Type B pancreatic cell (in vitro differentiated cells): ENCODE results near the gene FAM170B. TPM values are rescaled to one million over a fixed set of nuclear protein-coding genes. Genes with fewer than 3 reads are reported as not detected.

Source experiments
- DNase-seq: peaks from one replicate; pipeline ENCODE4 v3.0.0; 2021; ENCODE audit warnings: mixed read lengths; ENCODE audit not compliant: unreplicated experiment; ENCODE audit errors: extremely low spot score
- H3K27ac Mint-ChIP-seq: 2 replicates; pipeline ENCODE4 v1.8.0; 2021; ENCODE audit warnings: mild to moderate bottlenecking, mixed read lengths
- H3K27me3 Mint-ChIP-seq: 2 replicates; pipeline ENCODE4 v1.8.0; 2021; ENCODE audit warnings: mixed read lengths
- H3K36me3 Mint-ChIP-seq: 2 replicates; pipeline ENCODE4 v1.8.0; 2021; ENCODE audit warnings: mixed read lengths
- H3K4me1 Mint-ChIP-seq: one replicate; pipeline ENCODE4 v1.8.0; 2021; ENCODE audit warnings: mixed read lengths; ENCODE audit not compliant: unreplicated experiment
- H3K4me3 Mint-ChIP-seq: 2 replicates; pipeline ENCODE4 v1.8.0; 2021; ENCODE audit warnings: mild to moderate bottlenecking, mixed read lengths
- H3K9me3 Mint-ChIP-seq: 2 replicates; pipeline ENCODE4 v1.8.0; 2021; ENCODE audit warnings: mixed read lengths
- CTCF ChIP-seq: fragments of 200-600 bp; sonication (generic); conservative IDR thresholded peaks from 2 replicates; pipeline ENCODE4 v1.5.0; 2021; ENCODE audit warnings: antibody characterized with exemption, mild to moderate bottlenecking
- total RNA-seq: library from RNA; stranded (reverse); gene quantifications from 2 replicates; pipeline ENCODE4 v1.2.1, GENCODE V29; 2021; ENCODE audit warnings: low replicate concordance

FAM170B gene
- total RNA-seq, 1 donor from 2014 or later: not detected

GRCh38 chr10:49167425-49168170 lies 33.8 kb upstream of the FAM170B start:
- H3K36me3 Mint-ChIP-seq: no peaks in the 10 kb centered on the region
- no peak for TF ChIP-seq CTCF
- H3K4me3 Mint-ChIP-seq: no peak overlapping the region
- peaks cover 27% of the 10 kb centered on the region for H3K27me3 Mint-ChIP-seq
- H3K9me3 Mint-ChIP-seq: no peaks in the 10 kb centered on the region
- no peak overlapping the region for H3K27ac Mint-ChIP-seq
- DNase-seq: peak; percentile 49
- H3K4me1 Mint-ChIP-seq: peaks cover 4% of the 10 kb centered on the region

- Mint-ChIP-seq H3K9me3 (no peaks in the 10 kb centered on the region), H3K27me3 (peaks cover 32% of the 10 kb centered on the region), H3K4me1 (peaks cover 4% of the 10 kb centered on the region), H3K36me3 (no peaks in the 10 kb centered on the region), H3K4me3 (no peak overlapping the region), H3K27ac (no peak overlapping the region)
- TF ChIP-seq CTCF: no peak
- DNase-seq: peak; percentile 44
Measured at GRCh38 chr10:49166484-49167400, 32.9 kb upstream of the FAM170B start.

- Mint-ChIP-seq H3K4me1 (peaks cover 4% of the 10 kb centered on the region), H3K27me3 (peaks cover 38% of the 10 kb centered on the region), H3K27ac (no peak overlapping the region), H3K9me3 (no peaks in the 10 kb centered on the region), H3K36me3 (no peaks in the 10 kb centered on the region), H3K4me3 (no peak overlapping the region)
- DNase-seq: no peak
- no peak for TF ChIP-seq CTCF
Measured at GRCh38 chr10:49165821-49166483, 32.1 kb upstream of the FAM170B start.

GRCh38 chr10:49165259-49165658 lies 31.4 kb upstream of the FAM170B start:
- H3K4me3 Mint-ChIP-seq: no peak overlapping the region
- DNase-seq: no peak
- H3K27ac Mint-ChIP-seq: no peak overlapping the region
- H3K4me1 Mint-ChIP-seq: peaks cover 4% of the 10 kb centered on the region
- H3K36me3 Mint-ChIP-seq: no peaks in the 10 kb centered on the region
- H3K9me3 Mint-ChIP-seq: no peaks in the 10 kb centered on the region
- peaks cover 38% of the 10 kb centered on the region for H3K27me3 Mint-ChIP-seq
- TF ChIP-seq CTCF: no peak

GRCh38 chr10:49164559-49165188 lies 30.9 kb upstream of the FAM170B start:
- H3K27me3 Mint-ChIP-seq: peaks cover 41% of the 10 kb centered on the region
- H3K4me1 Mint-ChIP-seq: peaks cover 4% of the 10 kb centered on the region
- no peaks in the 10 kb centered on the region for H3K9me3 Mint-ChIP-seq
- DNase-seq: no peak
- H3K36me3 Mint-ChIP-seq: no peaks in the 10 kb centered on the region
- TF ChIP-seq CTCF: peak; percentile 76
- no peak overlapping the region for H3K27ac Mint-ChIP-seq
- H3K4me3 Mint-ChIP-seq: no peak overlapping the region
